PC-3 (cell line): ENCODE data around the gene SKOR2. TPM values are rescaled to one million over a fixed set of nuclear protein-coding genes. Genes with fewer than 3 reads are reported as not detected.
A peak's percentile ranks its signal among the peaks of the same experiment; 100 is the strongest.

Source experiments
- ATAC-seq: fragments of 200-7000 bp; cut with Tn5 transposase; 2 replicates; pipeline ENCODE4 v1.9.1; 2020; ENCODE audit warnings: mild to moderate bottlenecking, moderate library complexity
- BruUV-seq: library from RNA; stranded (reverse); fragments of 400-500 nt; replicated peaks from 2 replicates; lab custom pipeline; 2021; lab: Mats Ljungman, UMichigan
- CTCF ChIA-PET: fragments of 300-600 bp; sonication (Branson Sonifier 250); formaldehyde crosslinking; loops from one replicate; lab custom pipeline; 2022; ENCODE audit warnings: antibody characterized with exemption; lab: Charles Lee
- POLR2A ChIA-PET: fragments of 300-600 bp; sonication (Branson Sonifier 250); formaldehyde crosslinking; loops from one replicate; lab custom pipeline; 2022; ENCODE audit warnings: antibody characterized with exemption; ENCODE audit not compliant: unreplicated experiment; lab: Charles Lee
- DNase-seq: peaks from one replicate; pipeline ENCODE4 v3.0.0-alpha.2; 2015
- H2AFZ ChIP-seq: fragments of 300-600 bp; sonication (generic); 2 replicates; pipeline ENCODE4 v1.6.0; 2016; ENCODE audit warnings: antibody characterized with exemption, low read length
- H3F3A ChIP-seq: fragments of 300-600 bp; sonication (generic); one replicate; pipeline ENCODE4 v1.6.0; 2017; ENCODE audit warnings: antibody characterized with exemption, low read length, control low read depth, mild to moderate bottlenecking; ENCODE audit not compliant: unreplicated experiment
- H3K27ac ChIP-seq: fragments of 300-600 bp; sonication (generic); 2 replicates; pipeline ENCODE4 v1.5.1; 2016; ENCODE audit warnings: mild to moderate bottlenecking, low read length
- H3K27me3 ChIP-seq: fragments of 300-600 bp; sonication (generic); 2 replicates; pipeline ENCODE4 v1.6.1; 2016; ENCODE audit warnings: low read length, mixed read lengths
- H3K36me3 ChIP-seq: fragments of 300-600 bp; sonication (generic); 2 replicates; pipeline ENCODE4 v1.6.1; 2016; ENCODE audit warnings: low read depth, mixed run types, low read length, mixed read lengths
- H3K4me1 ChIP-seq: fragments of 300-600 bp; sonication (generic); 2 replicates; pipeline ENCODE4 v1.5.1; 2016; ENCODE audit warnings: low read length; ENCODE audit not compliant: insufficient read depth
- H3K4me2 ChIP-seq: fragments of 300-600 bp; sonication (generic); 2 replicates; pipeline ENCODE4 v1.6.0; 2016; ENCODE audit warnings: low read length
- H3K4me3 ChIP-seq: fragments of 300-600 bp; sonication (generic); 2 replicates; pipeline ENCODE4 v1.5.1; 2016; ENCODE audit warnings: mild to moderate bottlenecking, low read length, mixed read lengths
- H3K79me2 ChIP-seq: fragments of 300-600 bp; sonication (generic); 2 replicates; pipeline ENCODE4 v1.6.1; 2017; ENCODE audit warnings: low read length, mixed read lengths
- H3K9ac ChIP-seq: fragments of 300-600 bp; sonication (generic); 2 replicates; pipeline ENCODE4 v1.6.0; 2016; ENCODE audit warnings: mild to moderate bottlenecking, low read length
- H3K9me2 ChIP-seq: fragments of 300-600 bp; sonication (generic); replicated peaks from 2 replicates; pipeline ENCODE4 v1.6.1; 2016; ENCODE audit warnings: mixed run types, low read length, mixed read lengths
- H3K9me3 ChIP-seq: fragments of 300-600 bp; sonication (generic); 2 replicates; pipeline ENCODE4 v1.6.1; 2016; ENCODE audit warnings: low read length, mixed read lengths
- H4K20me1 ChIP-seq: fragments of 300-600 bp; sonication (generic); 2 replicates; pipeline ENCODE4 v1.6.1; 2016; ENCODE audit warnings: low read length, mixed read lengths
- CTCF ChIP-seq: fragments of 300-600 bp; sonication (generic); conservative IDR thresholded peaks from 2 replicates; pipeline ENCODE4 v1.5.1; 2017; ENCODE audit warnings: antibody characterized with exemption, low read depth, mild to moderate bottlenecking, low read length
- EZH2 ChIP-seq: fragments of 300-600 bp; sonication (generic); IDR thresholded peaks from one replicate; pipeline ENCODE4 v1.6.1; 2017; ENCODE audit warnings: antibody characterized with exemption, mild to moderate bottlenecking, low read length; ENCODE audit not compliant: unreplicated experiment
- EZH2phosphoT487 ChIP-seq: fragments of 300-600 bp; sonication (generic); IDR thresholded peaks from 2 replicates; pipeline ENCODE4 v1.6.1; 2018; ENCODE audit warnings: mild to moderate bottlenecking, antibody characterized with exemption, low read length, borderline replicate concordance
- intact Hi-C: fragments of 100-400 bp; cut with micrococcal nuclease; formaldehyde crosslinking; loops from 2 replicates; pipeline ENCODE4 v1.9.0; 2023
- total RNA-seq: library from RNA; depleted of rRNA; stranded (reverse); fragments of >200 nt; gene quantifications from 2 replicates; pipeline ENCODE4 v1.2.3, GENCODE V29; 2014

The SKOR2 gene
- total RNA-seq, 1 experiment from 2014 or later = not detected

GRCh38 chr18:47285456-47285855 lies 34.0 kb upstream of the SKOR2 start:
- Histone ChIP-seq H3K27ac (no peak overlapping the region), H3K4me3 (no peak overlapping the region), H3K27me3 (no peaks in the 10 kb centered on the region), H3K9me3 (no peaks in the 10 kb centered on the region), H3K79me2 (no peaks in the 10 kb centered on the region), H3K9me2 (no peaks in the 10 kb centered on the region), H2AFZ (no peak overlapping the region), H3K9ac (no peak overlapping the region), H3K4me2 (no peak overlapping the region), H3K36me3 (no peaks in the 10 kb centered on the region), H4K20me1 (no peaks in the 10 kb centered on the region), H3F3A (no peaks in the 10 kb centered on the region), H3K4me1 (no peaks in the 10 kb centered on the region)
- no peak for ATAC-seq
- no TSS peak for BruUV-seq
- intact Hi-C loops = no loop called here
- no peak for TF ChIP-seq CTCF
- TF ChIP-seq EZH2phosphoT487 = no peak
- TF ChIP-seq EZH2 = no peak
- ChIA-PET POLR2A (no interaction called here), CTCF (no interaction called here)
- DNase-seq = no peak

DNA sequence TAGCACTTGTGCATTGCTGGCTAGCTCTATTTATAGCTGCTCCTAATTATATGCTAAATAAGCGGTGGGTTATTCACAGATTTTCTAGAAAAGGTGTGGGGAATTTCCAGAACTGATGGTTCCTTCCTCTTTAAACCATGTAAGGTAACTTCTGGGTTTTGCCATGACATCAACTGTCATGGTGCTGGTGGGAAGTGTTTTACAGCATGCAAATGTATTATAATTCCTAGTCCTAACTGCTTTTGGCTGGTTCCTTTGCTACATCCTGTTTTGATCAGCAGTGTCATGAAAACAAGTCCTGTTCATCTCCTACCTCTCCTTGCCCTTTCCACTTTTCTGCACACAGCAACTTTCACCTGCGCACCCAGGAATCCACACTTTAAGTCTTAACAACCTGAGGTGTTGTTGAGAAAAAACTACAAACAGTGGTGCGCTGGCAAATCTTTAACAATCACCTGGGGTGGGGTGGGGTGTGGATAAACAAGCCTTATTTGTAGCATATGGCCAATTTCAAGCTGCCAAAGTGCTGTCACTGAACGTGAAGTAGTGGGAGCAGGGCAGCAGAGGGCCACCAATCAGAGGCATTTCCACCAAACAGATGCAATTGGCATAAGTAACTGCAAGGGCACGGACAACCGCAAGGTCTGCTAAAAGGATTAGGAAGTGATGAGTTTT lies 33.4 kb upstream of the SKOR2 start:
- CTCF ChIA-PET = no interaction called here
- H3K4me2 ChIP-seq = no peak overlapping the region
- H3K9me3 ChIP-seq = no peaks in the 10 kb centered on the region
- no peaks in the 10 kb centered on the region for H3K4me1 ChIP-seq
- POLR2A ChIA-PET = no interaction called here
- no peaks in the 10 kb centered on the region for H3K36me3 ChIP-seq
- H3K4me3 ChIP-seq = no peak overlapping the region
- BruUV-seq = no TSS peak
- no peak for TF ChIP-seq EZH2phosphoT487
- TF ChIP-seq CTCF = no peak
- TF ChIP-seq EZH2 = no peak
- H2AFZ ChIP-seq = no peak overlapping the region
- H3K27ac ChIP-seq = no peak overlapping the region
- H3K79me2 ChIP-seq = no peaks in the 10 kb centered on the region
- H3K9ac ChIP-seq = no peak overlapping the region
- no peaks in the 10 kb centered on the region for H3F3A ChIP-seq
- ATAC-seq = no peak
- H4K20me1 ChIP-seq = no peaks in the 10 kb centered on the region
- H3K27me3 ChIP-seq = no peaks in the 10 kb centered on the region
- no peak for DNase-seq
- intact Hi-C loops = loop anchor here (5.0 kb wide), 1 partner anchor 183 kb away; no protein-coding TSS in a partner anchor
- no peaks in the 10 kb centered on the region for H3K9me2 ChIP-seq

GRCh38 chr18:47283476-47283875 lies 32.0 kb upstream of the SKOR2 start:
- Histone ChIP-seq H3K27me3 (no peaks in the 10 kb centered on the region), H3K9me3 (no peaks in the 10 kb centered on the region), H3K4me2 (no peak overlapping the region), H3K9me2 (no peaks in the 10 kb centered on the region), H4K20me1 (no peaks in the 10 kb centered on the region), H2AFZ (no peak overlapping the region), H3K4me3 (no peak overlapping the region), H3K79me2 (no peaks in the 10 kb centered on the region), H3K9ac (no peak overlapping the region), H3K27ac (no peak overlapping the region), H3F3A (no peaks in the 10 kb centered on the region), H3K36me3 (no peaks in the 10 kb centered on the region), H3K4me1 (no peaks in the 10 kb centered on the region)
- peak; percentile 42 for DNase-seq
- TF ChIP-seq EZH2phosphoT487 = no peak
- TF ChIP-seq EZH2 = no peak
- peak; percentile 53 for TF ChIP-seq CTCF
- ChIA-PET CTCF (no interaction called here), POLR2A (no interaction called here)
- no TSS peak for BruUV-seq
- ATAC-seq = peak; percentile 64
- intact Hi-C loops = loop anchor here (1.0 to 5.0 kb wide), 3 partner anchors 68 to 233 kb away; no protein-coding TSS in a partner anchor
